HCT116 (cell line): ENCODE results near the gene RBCK1. TPM values are rescaled to one million over a fixed set of nuclear protein-coding genes. Genes with fewer than 3 reads are reported as not detected.

Source experiments
- ATAC-seq: fragments of 200-7000 bp; cut with Tn5 transposase; 2 replicates; pipeline ENCODE4 v1.9.1; 2020; ENCODE audit warnings: mild to moderate bottlenecking, moderate library complexity
- BruUV-seq: library from RNA; stranded (reverse); fragments of 400-500 nt; replicated peaks from 2 replicates; lab custom pipeline; 2021; lab: Mats Ljungman, UMichigan
- CTCF ChIA-PET: fragments of 300-600 bp; sonication (Branson Sonifier 250); formaldehyde crosslinking; loops from one replicate; lab custom pipeline; 2021; ENCODE audit warnings: antibody characterized with exemption; lab: Charles Lee
- POLR2A ChIA-PET: fragments of 300-600, 350-600 bp; sonication (Branson Sonifier 250); formaldehyde crosslinking; loops from one replicate; lab custom pipeline; 2021; ENCODE audit warnings: antibody characterized with exemption; lab: Charles Lee
- RAD21 ChIA-PET, 2 experiments: fragments of 300-600 bp; sonication (Branson Sonifier 250); formaldehyde crosslinking; loops; one replicate each; lab custom pipeline; 2023; ENCODE audit warnings: low total read pairs in 2 of 2; ENCODE audit not compliant: uncharacterized antibody in 2 of 2, unreplicated experiment in 2 of 2, low non-redundant PET in 1 of 2; lab: Charles Lee
- DNase-seq: peaks from one replicate; pipeline ENCODE4 v3.0.0-alpha.2; 2010; ENCODE audit warnings: low read depth, low spot score
- H2AFZ ChIP-seq: fragments of 200-600 bp; shearing (Covaris generic), sonication (generic); 2 replicates; pipeline ENCODE4 v1.6.1; 2017; ENCODE audit warnings: low read depth, mixed run types, mixed read lengths, antibody characterized with exemption, low read length; ENCODE audit not compliant: poor library complexity, severe bottlenecking
- H3K27ac ChIP-seq: 2 replicates; pipeline ENCODE4 v1.5.1; 2012; ENCODE audit warnings: low read depth, low read length
- H3K27me3 ChIP-seq: fragments of 200-600 bp; sonication (generic); 2 replicates; pipeline ENCODE4 v1.6.1; 2016; ENCODE audit warnings: mixed run types, low read length, mixed read lengths; ENCODE audit not compliant: insufficient read depth
- H3K36me3 ChIP-seq, 2 experiments: fragments of 200-500 bp in 1 of 2; fragments of 200-600 bp in 1 of 2; sonication (Bioruptor generic) in 1 of 2; sonication (generic) in 1 of 2; 2 replicates each; pipeline versions ENCODE4 v1.5.1 to v1.6.1; 2014 to 2016; ENCODE audit warnings: low read length in 2 of 2, inconsistent platforms in 1 of 2, mixed read lengths in 1 of 2, mixed run types in 1 of 2; ENCODE audit not compliant: insufficient read depth in 2 of 2, control insufficient read depth in 1 of 2
- H3K4me1 ChIP-seq, 2 experiments: fragments of 200-600 bp in 1 of 2; sonication (generic) in 1 of 2; 2 replicates each; pipeline versions ENCODE4 v1.5.1 to v1.6.1; 2012 to 2017; ENCODE audit warnings: low read length in 2 of 2, inconsistent platforms in 1 of 2, mild to moderate bottlenecking in 1 of 2, mixed read lengths in 1 of 2, mixed run types in 1 of 2, moderate library complexity in 1 of 2; ENCODE audit not compliant: insufficient read depth in 2 of 2, control insufficient read depth in 1 of 2
- H3K4me2 ChIP-seq: fragments of 200-600 bp; sonication (generic); 2 replicates; pipeline ENCODE4 v1.6.1; 2017; ENCODE audit warnings: mixed run types, low read length, mixed read lengths
- H3K4me3 ChIP-seq, 2 experiments: fragments of 200-600 bp in 1 of 2; sonication (generic) in 1 of 2; replicated peaks in 1 of 2; 2 replicates each; pipeline ENCODE4 v1.5.1; 2011 to 2016; ENCODE audit warnings: low read length in 2 of 2, control low read depth in 1 of 2, low read depth in 1 of 2, mild to moderate bottlenecking in 1 of 2, mixed read lengths in 1 of 2, mixed run types in 1 of 2
- H3K79me2 ChIP-seq: fragments of 200-600 bp; sonication (generic); 2 replicates; pipeline ENCODE4 v1.6.1; 2017; ENCODE audit warnings: mild to moderate bottlenecking, mixed run types, low read length, moderate library complexity, mixed read lengths; ENCODE audit not compliant: insufficient read depth
- H3K9ac ChIP-seq: fragments of 200-600 bp; sonication (generic); 2 replicates; pipeline ENCODE4 v1.6.1; 2016; ENCODE audit warnings: low read length, mixed read lengths
- H3K9me2 ChIP-seq: fragments of 200-600 bp; sonication (generic), shearing (Covaris generic); 2 replicates; pipeline ENCODE4 v1.6.1; 2017; ENCODE audit warnings: mixed run types, mild to moderate bottlenecking, moderate library complexity; ENCODE audit not compliant: insufficient read depth
- H3K9me3 ChIP-seq, 2 experiments: fragments of 200-500 bp in 1 of 2; fragments of 200-600 bp in 1 of 2; sonication (Bioruptor generic) in 1 of 2; sonication (generic) in 1 of 2; 2 replicates each; pipeline ENCODE4 v1.6.1; 2014 to 2017; ENCODE audit warnings: low read length in 2 of 2, mixed read lengths in 2 of 2, inconsistent platforms in 1 of 2, low read depth in 1 of 2, mild to moderate bottlenecking in 1 of 2, mixed run types in 1 of 2, moderate library complexity in 1 of 2; ENCODE audit not compliant: control insufficient read depth in 1 of 2, insufficient read depth in 1 of 2
- H4K20me1 ChIP-seq: fragments of 200-600 bp; sonication (generic), shearing (Covaris generic); 2 replicates; pipeline ENCODE4 v1.6.1; 2017; ENCODE audit warnings: mixed run types, mild to moderate bottlenecking, moderate library complexity; ENCODE audit not compliant: insufficient read depth
- ATF3 ChIP-seq: IDR thresholded peaks from 2 replicates; pipeline ENCODE4 v1.6.1; 2012
- CBX3 ChIP-seq: IDR thresholded peaks from 2 replicates; pipeline ENCODE4 v1.6.1; 2012; ENCODE audit warnings: low read depth
- CEBPB ChIP-seq: IDR thresholded peaks from 2 replicates; pipeline ENCODE4 v1.6.1; 2012; ENCODE audit warnings: low read depth
- CTCF ChIP-seq, 3 experiments: fragments of 200-600 bp in 1 of 3; sonication (generic) in 1 of 3; IDR thresholded peaks in 2 of 3; conservative IDR thresholded peaks in 1 of 3; 2 replicates each; pipeline ENCODE4 v1.5.1; 2012 to 2017; ENCODE audit warnings: low read depth in 2 of 3, low read length in 2 of 3, antibody characterized with exemption in 1 of 3, borderline replicate concordance in 1 of 3, control low read depth in 1 of 3, mild to moderate bottlenecking in 1 of 3, mixed read lengths in 1 of 3, mixed run types in 1 of 3, moderate library complexity in 1 of 3; ENCODE audit not compliant: insufficient read depth in 1 of 3
- EGR1 ChIP-seq: IDR thresholded peaks from 2 replicates; pipeline ENCODE4 v1.6.1; 2012; ENCODE audit warnings: low read depth
- ELF1 ChIP-seq: IDR thresholded peaks from 2 replicates; pipeline ENCODE4 v1.6.1; 2012; ENCODE audit warnings: low read depth, borderline replicate concordance
- EZH2 ChIP-seq: fragments of 200-600 bp; sonication (generic); IDR thresholded peaks from 2 replicates; pipeline ENCODE4 v1.6.1; 2017; ENCODE audit warnings: antibody characterized with exemption, mixed run types
- EZH2phosphoT487 ChIP-seq: fragments of 200-600 bp; IDR thresholded peaks from 2 replicates; pipeline ENCODE4 v1.6.1; 2018; ENCODE audit warnings: antibody characterized with exemption, borderline replicate concordance
- FOSL1 ChIP-seq: IDR thresholded peaks from 2 replicates; pipeline ENCODE4 v1.6.1; 2012; ENCODE audit warnings: low read depth
- JUND ChIP-seq: IDR thresholded peaks from 2 replicates; pipeline ENCODE4 v1.6.1; 2012
- POLR2A ChIP-seq: IDR thresholded peaks from 2 replicates; pipeline ENCODE4 v1.7.0; 2011; ENCODE audit warnings: borderline replicate concordance; ENCODE audit not compliant: insufficient read depth, insufficient read length; ENCODE audit errors: extremely low read depth
- REST ChIP-seq: IDR thresholded peaks from 2 replicates; pipeline ENCODE4 v1.6.1; 2012; ENCODE audit warnings: low read depth
- SIN3A ChIP-seq: IDR thresholded peaks from 2 replicates; pipeline ENCODE4 v1.6.1; 2012; ENCODE audit warnings: low read depth
- SP1 ChIP-seq: IDR thresholded peaks from 2 replicates; pipeline ENCODE4 v1.6.1; 2012; ENCODE audit warnings: low read depth
- SRF ChIP-seq: IDR thresholded peaks from 2 replicates; pipeline ENCODE4 v1.6.1; 2012; ENCODE audit warnings: low read depth
- TCF7L2 ChIP-seq: IDR thresholded peaks from 2 replicates; pipeline ENCODE4 v1.7.0; 2011; ENCODE audit warnings: borderline replicate concordance, inconsistent platforms; ENCODE audit not compliant: insufficient read depth, insufficient read length; ENCODE audit errors: extremely low read depth
- YY1 ChIP-seq: IDR thresholded peaks from 2 replicates; pipeline ENCODE4 v1.6.1; 2011; ENCODE audit warnings: low read length, low read depth, moderate library complexity, mild to moderate bottlenecking; ENCODE audit not compliant: insufficient replicate concordance; ENCODE audit errors: extremely low read depth
- ZBTB33 ChIP-seq: IDR thresholded peaks from 2 replicates; pipeline ENCODE4 v1.6.1; 2011; ENCODE audit warnings: mild to moderate bottlenecking, low read length, moderate library complexity; ENCODE audit not compliant: insufficient replicate concordance; ENCODE audit errors: extremely low read depth
- ZFX ChIP-seq: fragments of 450-650 bp; IDR thresholded peaks from 2 replicates; pipeline ENCODE4 v1.6.1; 2017
- ZNF274 ChIP-seq: fragments of 200-500 bp; sonication (Bioruptor generic); IDR thresholded peaks from 2 replicates; pipeline ENCODE4 v1.6.1; 2014; ENCODE audit warnings: mild to moderate bottlenecking, low read depth, low read length, inconsistent platforms
- intact Hi-C: fragments of 100-400 bp; cut with micrococcal nuclease; formaldehyde crosslinking; loops from 2 replicates; pipeline ENCODE4 v1.10.0; 2022
- total RNA-seq: library from RNA; stranded (reverse); gene quantifications from one replicate; pipeline ENCODE4 v1.2.1, GENCODE V29; 2021; ENCODE audit not compliant: unreplicated experiment

Gene RBCK1
- total RNA-seq, 1 experiment from 2014 or later: 180 TPM

- Histone ChIP-seq H3K27ac (peak within 1 kb of the TSS; percentile 74), H3K4me2 (peak within 1 kb of the TSS; percentile 75), H3K9me3 (no peaks in the 10 kb centered on the region), H3K36me3 (0 out of 4 replicates have a peak, but pooled peaks cover 0 to 2% of the 10 kb centered on the region in 2 experiments), H3K9ac (peak within 1 kb of the TSS; percentile 85), H3K9me2 (no peaks in the 10 kb centered on the region), H4K20me1 (peaks cover 8% of the 10 kb centered on the region; the same call in 1 of the 2 replicates), H3K4me3 (peak within 1 kb of the TSS; percentile 81 to 82), H2AFZ (peak within 1 kb of the TSS; percentile 91), H3K4me1 (peaks cover 7 to 15% of the 10 kb centered on the region in 2 experiments; a peak in 3 of 4 replicates), H3K79me2 (peaks cover 47% of the 10 kb centered on the region), H3K27me3 (no peaks in the 10 kb centered on the region)
- ATAC-seq (peak; percentile 98), DNase-seq (peak; percentile 60)
- POLR2A ChIA-PET: no interaction called here
- intact Hi-C loops: no loop called here
- no TSS peak for BruUV-seq
- CTCF ChIA-PET: no interaction called here
- RAD21 ChIA-PET: no interaction called here
- TF ChIP-seq POLR2A (peak; percentile 76), SP1 (no peak), SIN3A (no peak), CBX3 (peak; percentile 27; the same call in 1 of the 2 replicates), ELF1 (no peak), FOSL1 (no peak), SRF (no peak), ATF3 (no peak), CEBPB (no peak), ZBTB33 (no peak), EZH2 (no peak), TCF7L2 (peak; percentile 17), EGR1 (peak; percentile 55; the same call in 1 of the 2 replicates), JUND (no peak), REST (no peak), YY1 (peak; percentile 6), CTCF (IDR thresholded peaks at IDR 0.05 in 2 of 3, conservative IDR thresholded peaks at IDR 0.05 in 1 of 3; ENCODE audit: borderline replicate concordance in 1 of 3, insufficient read depth in 1 of 3, low read depth in 2 of 3, low read length in 2 of 3) (no peak), EZH2phosphoT487 (no peak), ZFX (peak; percentile 92), ZNF274 (no peak)
Observed at GRCh38 chr20:462199-462991, 54.3 kb downstream of the RBCK1 start, which contains the start of gene TBC1D20. Gene TBC1D20, minus strand, starts transcription at chr20:462533. Its CDS starts 128 bp downstream, at chr20:462405.
